ENCODE data around the gene CDC42EP5.

CDC42EP5 gene

DNA sequence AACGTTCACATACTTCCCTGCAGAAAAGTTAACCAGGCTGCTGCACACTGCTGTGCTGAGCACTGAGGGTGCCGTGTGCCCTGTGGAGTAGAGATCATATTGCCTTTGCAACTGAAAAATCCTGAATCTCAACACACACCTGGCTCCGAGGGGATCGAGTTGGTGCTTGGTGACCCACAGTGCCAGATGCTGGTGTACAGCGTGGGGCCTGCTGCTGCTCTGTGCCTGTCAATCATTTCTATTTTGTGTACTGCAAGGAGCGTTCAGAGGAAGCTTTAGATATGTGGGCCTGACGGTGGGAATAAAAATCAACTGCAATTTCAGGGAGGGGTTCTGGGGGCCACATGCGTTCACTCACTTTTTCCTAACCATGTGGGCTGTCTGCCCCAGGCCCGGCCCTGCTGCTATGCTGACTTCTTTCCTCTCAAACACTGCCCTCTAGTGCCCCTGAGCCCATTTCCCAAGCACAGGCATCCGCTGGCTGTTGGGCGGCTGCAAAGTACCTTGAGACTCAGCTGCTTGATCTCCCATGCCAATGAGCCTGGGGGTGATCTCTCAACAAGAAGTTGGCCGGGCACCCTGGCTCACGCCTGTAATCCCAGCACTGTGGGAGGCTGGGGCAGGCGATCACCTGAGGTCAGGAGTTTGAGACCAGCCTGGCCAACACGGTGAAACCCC lies 33.8 kb downstream of the CDC42EP5 start:
- Histone ChIP-seq H2BK12ac (ENCODE audit: low read length in 2 of 2) (no peak overlapping the region), H2AK5ac (ENCODE audit: low read length, severe bottlenecking) (no peak overlapping the region)

DNA sequence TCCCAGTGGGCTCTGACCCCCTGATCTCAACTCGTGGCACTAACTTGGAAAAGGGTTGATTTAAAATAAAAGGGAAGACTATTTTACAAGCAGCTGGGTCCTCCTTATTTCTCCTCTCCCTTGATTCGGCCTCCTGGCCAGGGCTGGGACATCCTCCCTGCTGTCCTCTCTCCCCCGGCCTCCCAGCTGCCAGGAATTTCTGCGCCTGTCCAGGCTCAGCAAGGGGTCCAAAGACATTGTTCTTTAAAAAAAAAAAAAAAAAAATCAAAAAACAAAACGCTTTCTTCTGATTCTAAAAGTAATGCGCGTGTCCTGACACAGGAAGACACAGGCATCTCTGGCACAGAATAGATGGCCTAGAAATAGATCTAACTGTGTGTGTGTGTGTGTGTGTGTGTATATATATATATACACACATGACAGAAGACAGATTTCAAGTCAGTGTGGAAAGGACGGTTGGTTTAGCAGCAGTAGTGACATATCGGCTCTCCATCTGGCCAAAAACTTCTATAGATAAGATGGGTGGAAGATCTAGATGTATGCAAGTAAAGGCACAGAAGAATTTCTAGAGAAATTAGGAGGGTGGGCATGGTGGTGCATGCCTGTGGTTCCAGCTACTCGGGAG lies 36.4 kb downstream of the CDC42EP5 start:
- Histone ChIP-seq H2AK5ac (ENCODE audit: low read length, severe bottlenecking) (no peak overlapping the region), H3K79me1 (replicated peaks; ENCODE audit: low read length, poor library complexity, severe bottlenecking) (peaks cover 31% of the 10 kb centered on the region), H3K14ac (ENCODE audit: low read length in 2 of 2) (no peak overlapping the region), H3K4ac (ENCODE audit: low read depth in 1 of 2, low read length in 2 of 2) (no peak overlapping the region), H3K4me3 (ENCODE audit: insufficient read depth in 1 of 2, low read depth in 1 of 2, low read length in 2 of 2) (no peak overlapping the region), H4K8ac (ENCODE audit: low read length) (no peak overlapping the region), H2AFZ (ENCODE audit: low read depth, low read length) (no peak overlapping the region), H3K9ac (ENCODE audit: low read length) (no peak overlapping the region), H2BK5ac (ENCODE audit: low read depth, low read length, poor library complexity, severe bottlenecking) (no peak overlapping the region), H3K4me2 (ENCODE audit: low read length, poor library complexity, severe bottlenecking) (no peak overlapping the region), H3K27me3 (ENCODE audit: control insufficient read depth in 1 of 2, insufficient read depth in 1 of 2, low read length in 2 of 2) (peaks cover 0 to 2% of the 10 kb centered on the region in 2 experiments), H2BK12ac (ENCODE audit: low read length in 2 of 2) (no peak overlapping the region), H3K36me3 (ENCODE audit: control insufficient read depth in 1 of 2, insufficient read depth in 2 of 2, low read depth in 1 of 2, low read length in 2 of 2) (peaks cover 27% of the 10 kb centered on the region in 2 experiments), H4K91ac (ENCODE audit: low read length) (no peak overlapping the region), H3K9me3 (ENCODE audit: control insufficient read depth, low read length) (no peaks in the 10 kb centered on the region), H3K4me1 (ENCODE audit: control insufficient read depth, insufficient read depth, low read depth, low read length) (peaks cover 24% of the 10 kb centered on the region), H3K23ac (ENCODE audit: low read length in 2 of 2) (no peak overlapping the region), H3K27ac (ENCODE audit: low read length, poor library complexity, severe bottlenecking) (no peak overlapping the region), H3K18ac (ENCODE audit: low read depth in 1 of 2, low read length in 2 of 2) (no peak overlapping the region), H2BK120ac (ENCODE audit: low read depth, low read length) (no peak overlapping the region), H2BK15ac (ENCODE audit: low read depth, poor library complexity, severe bottlenecking) (no peak overlapping the region)
- WGBS = 87% methylated on average over 6 of the region's 10 CpGs
- no peak for DNase-seq

More for the DNA sequence above, 33.8 kb downstream of the CDC42EP5 start:
- Histone ChIP-seq H3K9ac (ENCODE audit: low read length) (no peak overlapping the region), H2BK15ac (ENCODE audit: low read depth, poor library complexity, severe bottlenecking) (no peak overlapping the region), H3K4me3 (ENCODE audit: insufficient read depth in 1 of 2, low read depth in 1 of 2, low read length in 2 of 2) (no peak overlapping the region), H2AFZ (ENCODE audit: low read depth, low read length) (no peak overlapping the region), H3K18ac (ENCODE audit: low read depth in 1 of 2, low read length in 2 of 2) (no peak overlapping the region), H3K9me3 (ENCODE audit: control insufficient read depth, low read length) (no peaks in the 10 kb centered on the region), H3K4me1 (ENCODE audit: control insufficient read depth, insufficient read depth, low read depth, low read length) (peaks cover 19% of the 10 kb centered on the region), H3K23ac (ENCODE audit: low read length in 2 of 2) (no peak overlapping the region), H3K79me1 (replicated peaks; ENCODE audit: low read length, poor library complexity, severe bottlenecking) (peaks cover 31% of the 10 kb centered on the region), H3K36me3 (ENCODE audit: control insufficient read depth in 1 of 2, insufficient read depth in 2 of 2, low read depth in 1 of 2, low read length in 2 of 2) (peaks cover 25 to 43% of the 10 kb centered on the region in 2 experiments), H4K91ac (ENCODE audit: low read length) (no peak overlapping the region), H3K14ac (ENCODE audit: low read length in 2 of 2) (no peak overlapping the region), H2BK120ac (ENCODE audit: low read depth, low read length) (no peak overlapping the region), H3K27me3 (ENCODE audit: control insufficient read depth in 1 of 2, insufficient read depth in 1 of 2, low read length in 2 of 2) (peaks cover 0 to 2% of the 10 kb centered on the region in 2 experiments), H3K4me2 (ENCODE audit: low read length, poor library complexity, severe bottlenecking) (no peak overlapping the region), H3K4ac (ENCODE audit: low read depth in 1 of 2, low read length in 2 of 2) (no peak overlapping the region), H2BK5ac (ENCODE audit: low read depth, low read length, poor library complexity, severe bottlenecking) (no peak overlapping the region), H4K8ac (ENCODE audit: low read length) (no peak overlapping the region), H3K27ac (ENCODE audit: low read length, poor library complexity, severe bottlenecking) (no peak overlapping the region)
- peak; percentile 62 for DNase-seq
- WGBS = 66% methylated on average over 15 of the region's 15 CpGs

DNA sequence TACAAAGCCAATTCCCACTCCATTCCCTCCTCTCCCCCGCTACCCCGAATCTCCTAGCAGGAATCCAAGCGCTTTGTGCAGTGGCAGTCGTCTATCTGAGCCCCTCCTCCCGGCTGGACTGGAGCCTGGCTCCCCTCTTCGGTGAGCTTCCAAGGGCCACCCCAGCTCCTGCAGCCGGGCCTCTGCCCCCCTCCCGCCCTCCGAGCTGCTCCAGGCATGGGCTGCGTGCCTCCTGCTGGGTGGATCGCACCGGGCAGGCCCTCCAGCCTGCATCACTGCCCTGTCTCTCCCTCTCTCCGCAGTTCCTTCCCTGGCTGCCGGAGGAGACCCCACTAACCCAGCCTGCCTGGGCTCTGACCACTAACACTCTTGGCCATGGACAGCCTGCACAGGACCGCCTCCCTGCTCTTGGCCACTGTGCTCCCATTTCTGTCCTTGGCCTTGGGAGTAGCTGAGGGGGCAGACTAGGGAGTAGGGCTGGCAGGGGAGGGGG lies 37.0 kb downstream of the CDC42EP5 start:
- H2AFZ ChIP-seq (ENCODE audit: low read depth, low read length) = no peak overlapping the region
- H3K4me1 ChIP-seq (ENCODE audit: control insufficient read depth, insufficient read depth, low read depth, low read length) = peaks cover 28% of the 10 kb centered on the region
- H2AK5ac ChIP-seq (ENCODE audit: low read length, severe bottlenecking) = no peak overlapping the region
- H3K4ac ChIP-seq (ENCODE audit: low read depth in 1 of 2, low read length in 2 of 2) = no peak overlapping the region
- H3K23ac ChIP-seq (ENCODE audit: low read length in 2 of 2) = peak overlapping the region in 1 of 2 experiments; percentile 34
- H3K36me3 ChIP-seq (ENCODE audit: control insufficient read depth in 1 of 2, insufficient read depth in 2 of 2, low read depth in 1 of 2, low read length in 2 of 2) = peaks cover 26 to 27% of the 10 kb centered on the region in 2 experiments
- H3K18ac ChIP-seq (ENCODE audit: low read depth in 1 of 2, low read length in 2 of 2) = no peak overlapping the region
- no peaks in the 10 kb centered on the region for H3K9me3 ChIP-seq (ENCODE audit: control insufficient read depth, low read length)
- no peak overlapping the region for H2BK15ac ChIP-seq (ENCODE audit: low read depth, poor library complexity, severe bottlenecking)
- peaks cover 31% of the 10 kb centered on the region for H3K79me1 ChIP-seq (replicated peaks; ENCODE audit: low read length, poor library complexity, severe bottlenecking)
- no peak for DNase-seq
- no peak overlapping the region for H2BK12ac ChIP-seq (ENCODE audit: low read length in 2 of 2)
- H3K14ac ChIP-seq (ENCODE audit: low read length in 2 of 2) = no peak overlapping the region
- no peak overlapping the region for H2BK120ac ChIP-seq (ENCODE audit: low read depth, low read length)
- no peak overlapping the region for H4K91ac ChIP-seq (ENCODE audit: low read length)
- H2BK5ac ChIP-seq (ENCODE audit: low read depth, low read length, poor library complexity, severe bottlenecking) = no peak overlapping the region
- H3K4me2 ChIP-seq (ENCODE audit: low read length, poor library complexity, severe bottlenecking) = no peak overlapping the region
- 72% methylated on average over 13 of the region's 15 CpGs for WGBS
- no peak overlapping the region for H3K4me3 ChIP-seq (ENCODE audit: insufficient read depth in 1 of 2, low read depth in 1 of 2, low read length in 2 of 2)
- H3K27ac ChIP-seq (ENCODE audit: low read length, poor library complexity, severe bottlenecking) = no peak overlapping the region
- peaks cover 0 to 6% of the 10 kb centered on the region in 2 experiments for H3K27me3 ChIP-seq (ENCODE audit: control insufficient read depth in 1 of 2, insufficient read depth in 1 of 2, low read length in 2 of 2)
- H3K9ac ChIP-seq (ENCODE audit: low read length) = no peak overlapping the region
- H4K8ac ChIP-seq (ENCODE audit: low read length) = no peak overlapping the region

DNA sequence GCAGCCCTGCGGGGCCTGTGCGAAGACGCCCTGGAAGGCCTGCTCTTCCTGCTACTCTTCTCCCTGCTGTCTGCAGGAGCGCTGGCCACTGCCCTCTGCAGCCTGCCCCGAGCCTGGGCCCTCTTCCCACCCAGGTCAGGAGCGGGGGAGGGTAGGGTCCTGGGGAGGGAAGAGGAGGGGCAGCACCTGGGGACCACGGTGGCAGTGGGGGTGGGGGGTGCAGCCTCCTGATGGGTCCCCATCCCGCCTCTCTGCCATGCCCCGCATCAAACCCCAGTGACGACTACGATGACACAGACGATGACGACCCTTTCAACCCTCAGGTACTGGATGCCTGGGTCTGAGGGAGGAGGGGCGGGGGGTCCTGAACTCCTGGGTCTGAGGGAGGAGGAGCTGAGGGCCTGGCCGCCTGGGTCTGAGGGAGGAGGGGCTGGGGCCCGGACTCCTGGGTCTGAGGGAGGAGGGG lies 37.5 kb downstream of the CDC42EP5 start:
- H4K8ac ChIP-seq (ENCODE audit: low read length) = no peak overlapping the region
- no peak overlapping the region for H3K9ac ChIP-seq (ENCODE audit: low read length)
- H3K18ac ChIP-seq (ENCODE audit: low read depth in 1 of 2, low read length in 2 of 2) = no peak overlapping the region
- peaks cover 28% of the 10 kb centered on the region for H3K79me1 ChIP-seq (replicated peaks; ENCODE audit: low read length, poor library complexity, severe bottlenecking)
- H3K27ac ChIP-seq (ENCODE audit: low read length, poor library complexity, severe bottlenecking) = no peak overlapping the region
- H3K23ac ChIP-seq (ENCODE audit: low read length in 2 of 2) = no peak overlapping the region
- no peak overlapping the region for H2BK120ac ChIP-seq (ENCODE audit: low read depth, low read length)
- no peak overlapping the region for H2BK12ac ChIP-seq (ENCODE audit: low read length in 2 of 2)
- peaks cover under 1 to 6% of the 10 kb centered on the region in 2 experiments for H3K27me3 ChIP-seq (ENCODE audit: control insufficient read depth in 1 of 2, insufficient read depth in 1 of 2, low read length in 2 of 2)
- H3K14ac ChIP-seq (ENCODE audit: low read length in 2 of 2) = no peak overlapping the region
- H2BK15ac ChIP-seq (ENCODE audit: low read depth, poor library complexity, severe bottlenecking) = no peak overlapping the region
- peaks cover 33% of the 10 kb centered on the region for H3K4me1 ChIP-seq (ENCODE audit: control insufficient read depth, insufficient read depth, low read depth, low read length)
- 83% methylated on average over 12 of the region's 16 CpGs for WGBS
- peaks cover 21 to 27% of the 10 kb centered on the region in 2 experiments for H3K36me3 ChIP-seq (ENCODE audit: control insufficient read depth in 1 of 2, insufficient read depth in 2 of 2, low read depth in 1 of 2, low read length in 2 of 2)
- H2AK5ac ChIP-seq (ENCODE audit: low read length, severe bottlenecking) = no peak overlapping the region
- no peaks in the 10 kb centered on the region for H3K9me3 ChIP-seq (ENCODE audit: control insufficient read depth, low read length)
- no peak for DNase-seq
- H2AFZ ChIP-seq (ENCODE audit: low read depth, low read length) = no peak overlapping the region
- H3K4me2 ChIP-seq (ENCODE audit: low read length, poor library complexity, severe bottlenecking) = no peak overlapping the region
- H3K4me3 ChIP-seq (ENCODE audit: insufficient read depth in 1 of 2, low read depth in 1 of 2, low read length in 2 of 2) = no peak overlapping the region
- H2BK5ac ChIP-seq (ENCODE audit: low read depth, low read length, poor library complexity, severe bottlenecking) = no peak overlapping the region
- H4K91ac ChIP-seq (ENCODE audit: low read length) = no peak overlapping the region
- no peak overlapping the region for H3K4ac ChIP-seq (ENCODE audit: low read depth in 1 of 2, low read length in 2 of 2)

All from mesenchymal stem cell (in vitro differentiated cells and primary cell).